CD4-positive, alpha-beta T cell treated with Interleukin-15 for 4 hours (primary cell): ENCODE data around the gene CDH5.
A peak's percentile ranks its signal among the peaks of the same experiment; 100 is the strongest.

Experiments
- DNase-seq: peaks from one replicate; pipeline ENCODE4 v3.0.0-alpha.2; 2020; ENCODE audit warnings: low spot score

The CDH5 gene

DNA sequence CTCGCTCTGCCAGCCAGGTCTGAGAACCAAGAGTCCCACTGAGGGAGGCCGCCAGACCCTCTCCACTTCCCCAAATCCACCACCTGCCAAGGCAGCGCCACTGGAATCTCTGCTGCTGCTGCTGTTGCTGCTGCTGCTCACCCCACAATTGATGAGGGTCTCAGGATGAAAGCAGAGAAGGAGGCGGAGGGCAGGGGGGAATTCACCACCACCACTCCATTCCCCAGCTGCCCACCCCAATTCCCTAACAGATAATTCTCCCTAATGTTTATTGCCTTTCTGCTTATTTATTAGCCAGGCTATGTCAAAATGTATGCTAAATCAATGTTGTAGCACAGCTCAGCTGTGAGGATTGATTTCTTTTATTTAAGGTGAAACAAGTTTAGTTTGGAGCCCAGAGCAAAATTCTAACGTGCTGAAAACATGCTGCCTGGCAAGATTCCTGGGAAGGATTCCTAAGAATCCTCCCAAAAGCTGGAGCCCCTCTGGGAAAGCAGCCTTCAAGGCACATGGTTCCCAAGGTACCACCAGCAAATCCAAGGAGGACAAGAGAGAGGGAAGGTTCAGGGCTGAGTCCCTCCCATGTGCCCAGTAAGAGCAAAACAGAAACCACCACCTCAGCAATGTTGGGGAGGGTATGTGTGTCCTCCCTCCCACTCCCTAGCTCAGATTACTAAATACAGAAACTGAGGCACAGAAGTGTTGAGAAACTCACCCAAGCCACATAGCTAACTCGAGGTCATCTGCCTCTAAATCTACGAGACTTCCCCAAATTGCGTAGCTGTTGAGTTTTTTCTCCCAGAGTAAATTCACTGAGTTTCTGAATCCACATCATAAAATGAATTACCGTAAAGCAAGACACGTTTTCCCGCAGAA is 12.2 kb upstream of the CDH5 start:
- DNase-seq: no peak

DNA sequence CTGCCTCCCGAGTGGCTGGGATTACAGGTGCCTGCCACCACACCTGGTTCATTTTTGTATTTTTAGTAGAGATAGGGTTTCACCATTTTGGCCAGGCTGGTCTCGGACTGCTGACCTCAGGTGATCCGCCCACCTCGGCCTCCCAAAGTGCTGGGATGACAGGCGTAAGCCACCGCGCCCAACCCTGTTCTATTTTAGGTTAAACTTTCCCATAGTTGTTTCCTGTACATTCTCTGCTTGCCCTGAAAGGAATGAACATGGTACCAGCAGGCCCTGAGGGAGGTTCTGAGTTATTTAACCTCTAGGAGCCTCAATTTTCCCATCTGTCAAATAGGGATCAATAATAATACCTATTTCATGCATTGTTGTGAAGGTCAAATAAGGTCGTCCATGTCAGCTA is 11.0 kb upstream of the CDH5 start:
- DNase-seq: no peak

DNA sequence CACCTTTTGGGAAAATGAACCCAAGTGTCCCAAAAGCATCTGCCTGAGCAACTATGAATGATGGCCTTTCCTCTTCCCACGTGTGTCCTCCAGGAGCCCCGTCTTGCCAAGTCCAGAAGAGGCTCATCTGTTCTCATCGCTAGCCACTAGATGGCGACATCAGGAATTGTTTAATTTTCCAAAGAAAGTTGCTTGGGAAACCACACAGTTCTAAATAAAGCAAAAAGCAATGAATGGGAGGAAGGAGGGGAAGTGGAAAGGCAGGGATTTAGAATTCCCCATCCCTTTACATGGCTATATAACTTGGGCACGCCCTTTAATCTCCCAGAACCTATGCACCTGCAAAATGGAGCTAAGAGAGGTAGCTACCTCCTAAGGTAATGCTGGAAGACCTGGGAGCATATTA is 9.0 kb upstream of the CDH5 start:
- peak; percentile 29 for DNase-seq

DNA sequence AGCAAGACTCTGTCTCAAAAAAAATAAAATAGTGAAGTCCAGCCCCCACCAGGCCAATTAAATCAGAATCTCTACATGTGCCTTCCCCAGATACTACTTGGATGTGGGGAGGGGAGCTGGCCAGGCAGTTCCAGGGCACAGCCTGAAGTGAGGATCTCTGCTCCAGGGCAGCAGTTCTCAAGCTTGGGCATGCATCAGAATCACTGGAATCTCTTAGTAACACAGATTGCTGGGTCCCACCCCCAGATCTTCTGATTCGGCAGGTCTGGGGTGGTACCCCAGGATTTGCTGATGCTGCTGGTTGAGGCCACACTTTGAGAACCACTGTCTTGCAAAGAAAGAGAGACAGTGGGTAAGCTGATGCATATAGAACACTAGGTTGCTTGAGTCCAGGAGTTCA is 8.3 kb upstream of the CDH5 start:
- DNase-seq: no peak

DNA sequence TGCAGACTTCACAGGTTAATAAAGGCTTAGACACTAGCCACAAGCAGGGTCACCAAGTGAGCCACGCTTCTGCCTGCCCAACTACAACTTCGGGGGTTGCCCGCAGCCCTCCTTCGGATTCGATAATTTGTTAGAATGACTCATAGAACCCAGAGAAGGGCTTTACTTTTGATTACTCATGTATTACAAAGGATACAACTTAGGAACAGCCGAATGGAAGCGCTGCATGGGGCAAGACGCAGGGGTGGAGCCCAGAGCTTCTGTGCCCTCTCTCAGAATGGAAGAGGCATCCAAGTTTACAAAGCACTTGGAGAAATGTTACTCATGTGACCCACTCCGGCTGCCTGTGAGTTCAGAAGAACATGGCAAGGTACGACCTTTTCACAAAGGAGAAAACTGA is 7.5 kb upstream of the CDH5 start:
- DNase-seq: no peak

DNA sequence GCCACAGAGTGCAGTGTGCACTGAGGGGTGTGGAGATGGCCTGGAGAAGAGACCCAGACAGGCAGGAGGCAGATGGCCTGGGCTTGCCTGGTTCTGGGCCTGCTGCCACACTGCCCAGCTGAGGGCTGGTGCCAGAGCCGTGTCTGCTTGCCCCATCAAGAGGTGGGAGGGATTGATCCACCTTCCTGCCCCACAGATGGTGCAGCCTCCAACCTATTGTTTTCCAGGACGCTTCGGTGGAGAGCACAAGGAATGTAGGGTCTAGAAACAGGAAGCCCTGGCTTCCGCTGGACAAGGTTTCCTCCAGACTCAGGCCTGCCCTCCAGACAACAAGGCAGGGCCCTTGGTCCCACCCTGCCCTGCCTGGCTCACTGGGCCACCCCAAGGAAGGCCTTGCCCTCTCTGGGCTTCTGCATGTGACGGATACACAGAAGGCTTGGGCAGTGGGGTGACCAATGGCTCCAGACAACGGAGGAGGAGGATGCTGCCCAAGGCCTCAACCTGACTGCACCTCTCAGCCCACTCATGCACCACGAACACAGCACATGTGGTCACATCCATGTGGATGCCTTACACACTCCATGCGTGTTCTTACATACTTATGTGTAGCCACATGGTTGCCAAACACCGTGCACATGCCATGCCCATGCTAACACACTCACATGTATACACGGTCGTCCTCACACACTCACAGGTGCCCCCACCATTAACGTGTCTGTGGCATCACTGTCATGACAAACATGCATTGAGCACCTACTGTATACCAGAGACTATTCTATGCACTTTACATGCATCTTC is 6.5 kb upstream of the CDH5 start:
- DNase-seq: no peak

DNA sequence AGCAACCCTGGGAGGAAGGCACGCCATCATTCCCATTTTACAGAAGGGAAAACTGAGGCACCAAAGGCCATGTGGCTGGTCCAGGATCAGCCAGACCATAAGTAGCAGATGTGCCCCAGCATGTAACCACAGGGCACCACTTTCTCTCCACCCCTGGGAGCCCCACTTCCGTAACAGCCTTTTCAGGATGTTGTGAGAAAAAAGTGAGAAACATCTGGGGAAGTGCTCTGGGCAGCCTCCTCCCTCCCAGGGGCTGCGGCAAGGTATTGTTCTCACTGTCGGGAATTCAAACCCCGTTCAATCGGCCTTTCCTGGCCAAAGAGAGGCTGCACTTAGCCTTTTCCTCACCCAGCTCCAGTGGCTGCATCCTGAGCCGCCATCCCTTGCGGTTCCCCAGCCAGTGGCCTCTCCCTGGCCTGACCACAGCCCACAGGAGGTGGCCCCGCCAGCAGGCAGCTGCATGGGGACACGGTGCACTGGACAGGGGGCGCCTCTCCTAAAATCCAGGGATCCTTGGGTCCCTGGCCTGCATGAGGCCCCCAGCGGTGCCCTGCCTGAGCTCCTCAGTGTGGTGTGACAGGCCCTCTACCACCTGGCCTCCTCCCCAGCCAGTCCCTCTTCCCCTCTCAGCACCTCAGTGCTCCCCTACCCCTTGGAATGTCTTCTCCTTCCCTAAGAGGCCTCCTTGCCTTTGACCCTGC is 5.7 kb upstream of the CDH5 start:
- no peak for DNase-seq

DNA sequence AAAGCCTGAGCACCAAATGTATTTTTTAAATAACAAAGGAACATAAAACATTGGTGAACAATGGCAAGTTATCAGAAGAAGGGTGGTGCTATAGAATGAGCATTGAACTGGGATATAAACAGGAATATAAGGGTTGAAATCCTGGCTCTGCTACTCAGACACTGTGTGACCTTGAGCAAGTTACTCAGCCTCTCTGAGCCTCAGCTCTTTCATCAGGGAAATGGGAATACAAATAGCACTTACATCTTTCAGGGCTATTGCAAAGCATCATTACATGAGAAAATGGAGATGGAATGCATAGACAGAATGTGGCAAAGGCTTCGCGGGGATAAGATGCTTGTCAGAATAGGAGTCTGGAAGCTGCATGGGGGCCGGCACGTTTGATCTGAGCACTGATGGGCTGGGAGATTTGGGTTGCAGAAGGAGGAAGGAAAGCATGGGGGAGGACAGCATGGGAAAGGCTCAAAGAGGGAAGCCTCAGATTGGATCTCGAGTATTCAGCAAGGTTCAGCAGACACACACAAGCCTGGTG is 4.8 kb upstream of the CDH5 start:
- DNase-seq: no peak

DNA sequence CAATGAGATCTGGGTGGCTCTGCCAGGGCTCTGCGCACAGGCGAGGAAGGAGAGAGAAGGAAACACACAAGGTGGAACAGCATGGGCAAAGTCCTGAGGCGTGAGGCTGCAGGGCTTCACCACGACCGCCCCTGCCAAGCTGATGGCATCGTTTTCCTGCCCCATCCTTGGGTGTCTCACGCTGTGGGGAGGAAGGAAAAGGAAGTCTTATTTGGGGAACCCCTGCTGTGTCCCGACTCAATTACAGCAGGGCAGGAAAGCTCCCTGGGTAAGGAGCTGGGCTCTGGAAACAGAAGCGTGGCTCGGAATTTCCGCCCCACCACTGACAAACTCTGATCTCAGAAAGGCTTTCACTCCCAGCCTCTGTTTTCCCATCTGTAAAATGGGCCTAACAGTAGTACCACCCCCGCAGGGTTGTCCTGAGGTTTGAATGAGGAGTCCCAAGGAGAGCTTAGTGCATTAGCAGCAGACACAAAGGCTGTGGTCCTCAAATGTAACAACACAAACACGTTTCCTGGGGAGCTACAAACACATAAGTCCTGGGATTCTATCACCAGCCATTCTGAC is 3.2 kb upstream of the CDH5 start:
- no peak for DNase-seq

DNA sequence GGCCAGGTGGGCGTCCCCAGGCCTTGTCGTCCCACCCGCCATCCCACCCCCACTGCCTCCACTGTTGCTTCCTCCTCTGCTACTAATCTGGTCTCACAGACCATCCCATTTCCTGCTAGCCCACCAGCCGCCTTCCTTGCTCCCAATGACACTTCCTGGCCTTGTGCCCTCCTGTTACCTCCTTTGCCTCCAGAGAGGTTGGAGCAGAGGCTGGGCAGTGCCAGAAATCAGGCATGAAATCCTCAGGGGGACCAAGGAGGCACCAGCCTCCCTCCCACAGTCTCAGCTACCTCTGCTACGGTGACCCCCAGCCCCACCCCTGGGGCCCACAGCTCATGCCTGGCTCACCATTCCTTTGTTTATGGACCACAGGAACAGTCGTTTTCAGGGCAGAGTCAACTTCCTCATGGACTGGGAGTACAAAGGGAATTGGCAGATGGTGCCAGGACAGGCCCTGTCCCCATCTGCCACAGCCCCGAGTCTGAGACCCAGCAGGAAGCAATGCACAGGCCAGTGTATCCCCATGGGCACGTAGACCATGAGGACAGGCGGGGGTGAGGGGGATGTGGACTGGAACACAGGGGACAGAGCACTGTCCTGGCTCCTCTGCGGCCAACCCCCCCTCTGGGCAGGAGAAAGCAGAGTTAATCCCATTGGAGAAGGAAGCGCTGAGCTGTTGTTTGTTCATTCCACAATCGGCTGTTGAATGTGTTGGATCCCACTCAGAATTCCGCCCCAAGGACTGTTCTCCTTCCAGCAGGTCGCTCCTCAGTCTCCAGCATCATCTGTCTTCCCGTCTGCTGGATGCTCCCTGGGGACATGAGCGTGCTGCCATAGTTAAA is 2.2 kb upstream of the CDH5 start:
- no peak for DNase-seq

DNA sequence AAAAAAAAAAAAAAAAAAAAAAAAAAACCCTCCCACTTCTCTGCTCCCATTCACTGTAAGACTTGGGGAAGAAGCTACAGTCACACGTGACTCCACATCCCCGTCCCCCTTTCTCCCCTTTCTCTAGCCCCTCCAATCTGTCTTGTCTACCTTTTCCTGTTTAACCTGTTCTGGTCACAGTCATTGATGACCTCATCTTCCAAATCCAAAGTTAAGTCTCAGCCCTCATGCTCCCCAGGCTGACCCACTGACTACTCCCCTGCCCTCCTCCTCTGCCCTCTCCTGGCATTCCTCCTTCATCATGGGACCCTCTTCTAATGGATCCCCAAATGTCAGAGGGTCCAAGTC is 1.6 kb upstream of the CDH5 start:
- no peak for DNase-seq

DNA sequence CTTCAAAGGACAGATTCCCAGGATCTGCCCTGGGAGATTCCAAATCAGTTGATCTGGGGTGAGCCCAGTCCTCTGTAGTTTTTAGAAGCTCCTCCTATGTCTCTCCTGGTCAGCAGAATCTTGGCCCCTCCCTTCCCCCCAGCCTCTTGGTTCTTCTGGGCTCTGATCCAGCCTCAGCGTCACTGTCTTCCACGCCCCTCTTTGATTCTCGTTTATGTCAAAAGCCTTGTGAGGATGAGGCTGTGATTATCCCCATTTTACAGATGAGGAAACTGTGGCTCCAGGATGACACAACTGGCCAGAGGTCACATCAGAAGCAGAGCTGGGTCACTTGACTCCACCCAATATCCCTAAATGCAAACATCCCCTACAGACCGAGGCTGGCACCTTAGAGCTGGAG is 840 bp upstream of the CDH5 start:
- no peak for DNase-seq

DNA sequence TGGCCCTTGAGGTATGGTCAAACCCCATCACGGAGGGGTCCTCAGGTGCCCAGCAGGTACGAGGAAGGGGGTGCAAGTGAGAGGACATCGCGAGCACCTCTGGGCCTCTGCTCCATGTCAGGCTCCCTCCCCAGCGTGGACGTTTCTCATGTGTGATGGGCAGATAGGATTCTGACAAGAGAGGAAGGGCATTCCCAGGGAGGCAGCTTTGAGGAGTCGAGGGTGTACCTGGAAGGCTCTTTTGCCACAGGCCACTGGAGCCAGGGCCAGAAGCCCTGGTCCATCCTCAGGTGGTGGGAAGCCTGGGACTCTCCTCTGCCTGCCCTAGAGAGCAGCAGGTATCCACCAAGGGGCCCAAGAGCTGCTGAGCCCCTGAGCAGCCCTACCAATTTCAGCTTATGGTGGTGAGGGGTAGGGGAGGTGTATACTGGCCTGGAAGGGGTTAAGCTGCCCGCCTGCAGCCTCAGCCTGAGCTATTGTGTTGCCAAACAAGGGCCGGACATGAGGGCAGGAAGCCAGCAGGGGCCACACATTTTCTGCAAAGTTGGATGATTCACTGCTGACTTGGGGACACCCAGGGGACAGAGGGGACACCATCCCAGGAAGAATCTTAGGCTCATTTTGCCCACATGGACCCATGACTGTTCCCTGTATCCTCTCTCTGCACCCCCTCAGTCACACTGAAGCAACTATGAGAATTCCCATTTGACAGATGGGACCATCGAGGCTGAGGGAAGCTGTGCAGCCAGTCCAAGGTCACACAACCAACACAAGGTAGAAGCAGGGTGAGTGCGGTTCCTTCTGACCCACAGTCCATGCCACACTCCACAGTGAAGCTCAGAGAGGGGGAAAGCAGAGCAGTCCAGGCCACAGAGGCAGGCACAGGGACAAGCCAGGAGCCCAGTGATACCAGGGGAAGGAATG is 1.7 kb downstream of the CDH5 start:
- no peak for DNase-seq

DNA sequence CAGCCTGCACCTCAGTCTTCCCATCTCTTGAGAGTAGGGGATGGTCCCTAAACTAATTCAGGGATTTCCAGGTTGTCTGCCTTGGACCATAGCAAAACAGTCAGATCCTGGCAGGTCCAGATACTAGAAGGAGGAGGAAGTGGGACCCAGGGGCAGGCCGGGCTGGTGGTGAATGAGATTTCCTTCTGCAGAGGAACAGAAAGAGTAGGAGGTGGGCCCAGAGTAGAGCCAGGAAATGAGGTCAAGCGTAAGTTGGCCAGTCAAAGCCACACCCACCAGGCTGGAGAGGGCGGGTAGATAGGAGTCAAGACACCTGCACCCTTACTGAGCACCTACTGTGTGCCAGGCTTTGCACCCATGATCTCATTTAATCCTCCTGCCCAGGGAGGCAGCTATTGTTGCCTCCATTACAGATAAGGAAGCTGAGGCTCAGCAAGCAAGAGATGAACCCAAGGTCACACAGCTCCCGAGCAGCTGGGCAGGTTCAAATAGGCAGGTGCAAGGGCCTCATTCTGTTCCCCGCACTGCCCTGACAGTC is 2.6 kb downstream of the CDH5 start:
- DNase-seq: no peak

DNA sequence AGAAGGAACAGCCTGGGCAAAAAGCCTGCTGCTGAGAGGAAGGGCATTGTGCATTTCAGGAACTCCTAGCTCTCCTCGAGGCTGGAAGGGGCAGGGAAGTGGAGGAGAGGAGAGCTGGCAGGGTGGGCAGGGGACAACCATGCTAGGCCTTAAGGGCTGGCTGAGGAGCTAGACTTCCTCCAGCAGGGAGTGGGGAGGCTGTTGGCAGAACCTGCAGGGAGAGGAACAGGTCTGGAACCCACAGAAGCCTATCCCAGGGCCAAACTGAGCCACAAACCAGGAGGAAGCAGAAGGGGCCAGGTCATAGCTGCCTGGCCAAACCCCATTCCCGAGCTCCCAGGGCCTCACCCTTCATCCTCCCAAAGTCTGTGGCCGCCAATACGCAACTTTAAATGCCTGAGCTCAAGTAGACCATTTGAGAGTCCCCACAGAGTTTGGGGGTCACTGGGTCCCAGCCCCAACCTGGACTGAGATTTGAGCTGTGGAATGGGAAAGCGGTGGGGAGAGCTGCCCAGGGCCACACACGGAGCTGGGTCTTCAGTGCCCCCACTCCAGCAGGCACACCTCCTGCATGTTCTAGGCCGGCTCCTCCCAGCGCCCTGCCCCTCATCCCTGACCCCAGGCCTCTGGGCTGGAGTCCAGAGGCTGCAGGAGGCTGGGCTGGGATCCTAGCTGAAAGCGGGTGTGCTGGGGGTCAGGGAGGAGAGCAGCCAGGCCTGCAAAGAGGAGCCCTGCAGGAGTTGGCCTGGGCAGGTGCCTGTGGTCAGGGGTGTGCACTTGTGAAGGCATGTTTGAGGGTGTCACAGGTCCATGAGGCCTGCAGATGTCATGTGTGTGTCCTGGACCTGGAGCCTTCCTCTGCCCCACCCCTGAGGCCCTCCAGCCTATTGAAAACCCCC is 4.5 kb downstream of the CDH5 start:
- no peak for DNase-seq

DNA sequence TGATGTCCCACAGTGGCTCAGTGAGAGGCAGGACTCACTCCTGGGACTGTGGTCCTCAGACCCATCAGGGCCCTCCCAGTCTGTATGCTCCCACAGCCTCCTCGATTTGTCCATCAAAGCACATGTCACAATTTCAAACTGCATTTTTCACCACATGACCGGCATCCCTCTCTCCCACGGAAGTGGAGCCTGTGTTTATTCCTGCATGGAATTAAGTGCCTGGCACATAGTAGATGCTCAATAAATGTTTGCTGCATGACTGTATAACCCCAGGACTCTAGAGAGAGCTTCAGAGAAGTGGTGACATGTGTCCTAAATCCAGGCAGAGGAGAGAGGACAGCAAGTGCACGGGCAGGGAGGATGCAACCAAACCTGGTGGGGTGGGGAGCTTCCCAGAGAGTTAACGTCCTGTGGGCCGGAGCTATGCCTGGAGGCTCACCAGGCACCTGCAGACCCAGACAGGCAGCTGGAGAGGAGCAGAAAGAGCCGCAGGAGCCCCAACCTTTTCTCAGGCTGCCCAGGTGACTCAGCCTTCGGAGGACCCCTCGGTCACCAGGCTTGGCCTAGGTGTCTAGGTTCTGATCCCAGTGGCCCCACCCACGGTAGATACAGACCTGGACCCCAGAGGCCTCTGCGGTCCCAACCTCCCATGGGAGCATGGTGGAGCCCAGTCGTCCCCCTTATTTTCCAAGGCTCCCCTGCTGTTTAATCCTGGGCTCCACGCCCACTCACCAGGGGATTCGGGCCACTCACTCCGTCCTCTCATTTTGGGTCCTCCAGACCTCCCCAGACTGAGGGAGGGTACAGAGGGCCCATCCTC is 5.8 kb downstream of the CDH5 start:
- DNase-seq: no peak

DNA sequence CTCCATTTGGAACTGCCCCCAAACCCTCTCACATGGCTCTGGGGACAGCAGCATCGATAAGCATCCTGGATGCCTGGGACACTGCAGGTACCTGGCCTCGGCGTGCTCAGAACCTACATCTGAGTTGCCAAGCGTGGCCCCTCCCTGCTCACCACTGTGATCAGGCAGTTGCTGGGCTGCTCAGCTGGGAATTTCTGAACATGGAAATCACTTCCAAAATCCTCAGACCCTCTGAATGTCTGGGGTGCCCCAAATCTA is 6.3 kb downstream of the CDH5 start:
- DNase-seq: no peak

DNA sequence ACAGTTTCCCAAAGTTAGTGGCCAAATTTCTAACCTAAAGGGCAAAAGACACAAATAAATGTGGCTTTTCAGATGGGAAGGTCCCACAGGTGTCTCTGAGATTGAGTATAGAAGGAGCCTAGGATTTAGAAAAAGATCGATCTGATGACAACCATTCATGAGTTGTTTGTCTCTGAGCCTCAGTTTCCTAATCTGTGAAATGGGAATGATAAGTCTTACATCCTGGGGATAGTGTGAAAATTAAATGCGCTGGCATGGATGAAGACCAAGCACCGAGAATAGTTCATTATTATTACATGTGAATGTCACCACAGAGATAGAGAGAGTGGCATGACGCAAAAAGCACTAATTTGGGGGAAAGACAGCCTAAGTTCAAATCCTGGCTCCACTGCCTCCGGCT is 7.2 kb downstream of the CDH5 start:
- no peak for DNase-seq
